CD14-positive monocyte (primary cell): ENCODE data around the gene KRTAP19-6. TPM values are rescaled to one million over a fixed set of nuclear protein-coding genes. Genes with fewer than 3 reads are reported as not detected.

Source experiments
- DNase-seq, 3 donors: peaks; one replicate each; pipeline ENCODE4 v3.0.0-alpha.2; 2011 to 2022
- H2AFZ ChIP-seq: 2 replicates; pipeline ENCODE4 v1.6.0; 2012; ENCODE audit warnings: mild to moderate bottlenecking, low read depth, low read length, inconsistent platforms; ENCODE audit not compliant: insufficient read depth, poor library complexity, severe bottlenecking
- H3K27ac ChIP-seq, 2 donors: 1 replicate in 1 of 2; 2 replicates in 1 of 2; pipeline ENCODE4 v1.5.1; 2012 to 2013; ENCODE audit warnings: low read length in 2 of 2, control low read depth in 1 of 2, inconsistent platforms in 1 of 2, low read depth in 1 of 2, mild to moderate bottlenecking in 1 of 2
- H3K27me3 ChIP-seq, 2 donors: one replicate each; pipeline versions ENCODE4 v1.6.0 to v1.6.1; 2011 to 2013; ENCODE audit warnings: low read length in 2 of 2; ENCODE audit not compliant: control insufficient read depth in 2 of 2, insufficient read depth in 2 of 2
- H3K36me3 ChIP-seq, 2 donors: replicated peaks in 1 of 2; 1 replicate in 1 of 2; 2 replicates in 1 of 2; pipeline versions ENCODE4 v1.5.1 to v1.6.1; 2012 to 2013; ENCODE audit warnings: low read length in 2 of 2, control low read depth in 1 of 2, inconsistent platforms in 1 of 2, mild to moderate bottlenecking in 1 of 2; ENCODE audit not compliant: insufficient read depth in 2 of 2, control insufficient read depth in 1 of 2
- H3K4me1 ChIP-seq, 2 donors: 1 replicate in 1 of 2; 2 replicates in 1 of 2; pipeline versions ENCODE4 v1.5.1 to v1.6.1; 2012 to 2013; ENCODE audit warnings: low read length in 2 of 2, control low read depth in 1 of 2, inconsistent platforms in 1 of 2, mild to moderate bottlenecking in 1 of 2, moderate library complexity in 1 of 2; ENCODE audit not compliant: insufficient read depth in 2 of 2, control insufficient read depth in 1 of 2
- H3K4me2 ChIP-seq: replicated peaks from 2 replicates; pipeline ENCODE3; 2012; ENCODE audit warnings: low read length, moderate library complexity, mild to moderate bottlenecking; ENCODE audit not compliant: poor library complexity, severe bottlenecking; ENCODE audit errors: extremely low read depth
- H3K4me3 ChIP-seq, 3 experiments: fragments of 200-600 bp in 1 of 3; sonication (generic) in 1 of 3; replicated peaks in 1 of 3; 1 replicate in 2 of 3; 2 replicates in 1 of 3; pipeline ENCODE4 v1.5.1; 2011 to 2013; ENCODE audit warnings: low read length in 3 of 3, mild to moderate bottlenecking in 3 of 3, control low read depth in 2 of 3, low read depth in 2 of 3, inconsistent platforms in 1 of 3, moderate library complexity in 1 of 3
- H3K79me2 ChIP-seq: 2 replicates; pipeline ENCODE4 v1.6.0; 2012; ENCODE audit warnings: mild to moderate bottlenecking, control low read depth, inconsistent platforms, low read length, moderate library complexity; ENCODE audit not compliant: insufficient read depth
- H3K9ac ChIP-seq: 2 replicates; pipeline ENCODE4 v1.6.0; 2017; ENCODE audit warnings: low read length, mild to moderate bottlenecking; ENCODE audit not compliant: insufficient read depth, poor library complexity, severe bottlenecking
- H3K9me3 ChIP-seq, 2 donors: replicated peaks in 1 of 2; 1 replicate in 1 of 2; 2 replicates in 1 of 2; pipeline versions ENCODE4 v1.5.1 to v1.6.1; 2012 to 2013; ENCODE audit warnings: low read length in 2 of 2, control low read depth in 1 of 2; ENCODE audit not compliant: control insufficient read depth in 1 of 2, insufficient read depth in 1 of 2
- H4K20me1 ChIP-seq: 2 replicates; pipeline ENCODE4 v1.6.0; 2012; ENCODE audit warnings: mild to moderate bottlenecking, low read length, control low read depth, moderate library complexity; ENCODE audit not compliant: insufficient read depth
- H3K27ac Mint-ChIP-seq, 7 donors: one replicate each; pipeline ENCODE4 v1.8.0; 2020; ENCODE audit warnings: mild to moderate bottlenecking in 7 of 7, mixed read lengths in 7 of 7, moderate library complexity in 6 of 7, inconsistent platforms in 2 of 7
- H3K27me3 Mint-ChIP-seq, 3 donors: one replicate each; pipeline ENCODE4 v1.8.0; 2021 to 2022; ENCODE audit warnings: low read depth in 3 of 3, mild to moderate bottlenecking in 3 of 3, mixed read lengths in 3 of 3, moderate library complexity in 3 of 3, inconsistent platforms in 1 of 3
- H3K36me3 Mint-ChIP-seq, 2 donors: one replicate each; pipeline ENCODE4 v1.8.0; 2020; ENCODE audit warnings: mixed read lengths in 2 of 2, inconsistent platforms in 1 of 2, mild to moderate bottlenecking in 1 of 2
- H3K4me1 Mint-ChIP-seq: one replicate; pipeline ENCODE4 v1.8.0; 2020; ENCODE audit warnings: mild to moderate bottlenecking, mixed read lengths
- H3K4me3 Mint-ChIP-seq, 2 donors: one replicate each; pipeline ENCODE4 v1.8.0; 2020; ENCODE audit warnings: mild to moderate bottlenecking in 2 of 2, mixed read lengths in 2 of 2, moderate library complexity in 1 of 2
- H3K9me3 Mint-ChIP-seq, 7 donors: one replicate each; pipeline ENCODE4 v1.8.0; 2020 to 2022; ENCODE audit warnings: mixed read lengths in 7 of 7, mild to moderate bottlenecking in 6 of 7, moderate library complexity in 6 of 7, inconsistent platforms in 2 of 7
- WGBS: methylation state at CpG from one replicate; pipeline ENCODE4 v1.1.5; 2013; ENCODE audit warnings: missing lambda C conversion rate; ENCODE audit not compliant: insufficient coverage; 5-methylcytosine and 5-hydroxymethylcytosine counted together
- intact Hi-C, 2 donors: fragments of 100-400 bp; cut with micrococcal nuclease; formaldehyde crosslinking; loops; one replicate each; pipeline versions ENCODE4 v1.15.0 to v1.15.1; 2023
- polyA plus RNA-seq, 3 donors: library from polyadenylated mRNA; depleted of rRNA in 1 of 3; unstranded in 2 of 3; stranded (reverse) in 1 of 3; fragments of 300-500 nt in 2 of 3; fragments of >200 nt in 1 of 3; fragmentation: Illumina TruSeq in 2 of 3; gene quantifications; 1 replicate in 2 of 3; 2 replicates in 1 of 3; pipeline ENCODE4 v1.2.3, GENCODE V29; 2012 to 2021
- TF ChIP-seq, protein P1 (sequence below): fragments of 200-600 bp; IDR thresholded peaks from one replicate; pipeline ENCODE4 v1.8.0; 2022; ENCODE audit warnings: antibody characterized with exemption, mild to moderate bottlenecking

Gene KRTAP19-6
- polyA plus RNA-seq, 3 donors: not detected

DNA sequence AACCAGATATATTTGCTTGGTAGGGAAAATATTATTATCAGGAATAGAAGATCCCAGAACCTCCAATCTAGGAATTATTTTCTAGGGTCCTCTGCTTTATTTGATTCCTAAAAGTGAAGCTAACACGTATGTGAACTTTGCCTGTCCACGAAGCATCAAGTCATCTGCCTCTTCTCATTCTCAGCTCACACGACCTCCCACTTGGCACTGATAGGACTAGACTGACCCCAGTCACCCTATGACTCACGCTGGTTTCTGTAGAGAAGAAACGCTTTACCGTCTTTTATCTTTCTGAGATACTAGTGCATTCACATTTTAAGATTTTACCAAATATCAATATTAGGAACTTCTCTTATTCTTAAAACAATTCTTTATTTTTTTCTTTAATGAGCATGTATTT is 21.4 kb upstream of the KRTAP19-6 start:
- no peak for DNase-seq
- Histone ChIP-seq H3K4me3 (no peak overlapping the region), H3K27me3 (no peaks in the 10 kb centered on the region), H3K9ac (no peak overlapping the region), H3K4me2 (no peak overlapping the region), H3K79me2 (no peaks in the 10 kb centered on the region), H3K4me1 (no peaks in the 10 kb centered on the region), H3K27ac (no peak overlapping the region), H4K20me1 (no peaks in the 10 kb centered on the region), H2AFZ (no peak overlapping the region), H3K9me3 (no peaks in the 10 kb centered on the region), H3K36me3 (no peaks in the 10 kb centered on the region)
- Mint-ChIP-seq H3K27ac (no peak overlapping the region), H3K36me3 (no peaks in the 10 kb centered on the region), H3K27me3 (no peaks in the 10 kb centered on the region), H3K4me3 (no peak overlapping the region), H3K4me1 (no peaks in the 10 kb centered on the region), H3K9me3 (peaks cover 0 to 4% (median 2%) of the 10 kb centered on the region in 7 donors)
- WGBS: 93% methylated on average over 2 of the region's 6 CpGs
- intact Hi-C loops: no loop called here
- TF ChIP-seq, protein P1, sequence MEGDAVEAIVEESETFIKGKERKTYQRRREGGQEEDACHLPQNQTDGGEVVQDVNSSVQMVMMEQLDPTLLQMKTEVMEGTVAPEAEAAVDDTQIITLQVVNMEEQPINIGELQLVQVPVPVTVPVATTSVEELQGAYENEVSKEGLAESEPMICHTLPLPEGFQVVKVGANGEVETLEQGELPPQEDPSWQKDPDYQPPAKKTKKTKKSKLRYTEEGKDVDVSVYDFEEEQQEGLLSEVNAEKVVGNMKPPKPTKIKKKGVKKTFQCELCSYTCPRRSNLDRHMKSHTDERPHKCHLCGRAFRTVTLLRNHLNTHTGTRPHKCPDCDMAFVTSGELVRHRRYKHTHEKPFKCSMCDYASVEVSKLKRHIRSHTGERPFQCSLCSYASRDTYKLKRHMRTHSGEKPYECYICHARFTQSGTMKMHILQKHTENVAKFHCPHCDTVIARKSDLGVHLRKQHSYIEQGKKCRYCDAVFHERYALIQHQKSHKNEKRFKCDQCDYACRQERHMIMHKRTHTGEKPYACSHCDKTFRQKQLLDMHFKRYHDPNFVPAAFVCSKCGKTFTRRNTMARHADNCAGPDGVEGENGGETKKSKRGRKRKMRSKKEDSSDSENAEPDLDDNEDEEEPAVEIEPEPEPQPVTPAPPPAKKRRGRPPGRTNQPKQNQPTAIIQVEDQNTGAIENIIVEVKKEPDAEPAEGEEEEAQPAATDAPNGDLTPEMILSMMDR: no peak

DNA sequence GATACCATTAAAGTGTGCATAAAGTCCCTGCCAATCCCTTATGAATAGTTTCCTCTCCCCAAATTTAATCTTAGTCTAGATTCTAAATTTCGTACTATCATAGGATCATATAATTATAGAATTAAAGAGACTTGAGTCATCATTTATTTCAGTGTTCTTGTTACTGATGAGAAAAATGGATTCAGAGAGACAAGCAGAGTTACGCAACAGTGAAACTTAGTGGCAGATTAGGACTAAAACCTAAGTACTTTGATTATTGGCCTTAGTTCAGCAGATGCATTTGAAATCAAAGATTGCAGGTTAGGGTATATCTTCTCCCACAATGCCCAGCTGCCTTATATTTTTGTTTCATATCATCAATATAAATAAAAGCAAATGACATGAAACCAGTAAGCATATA is 20.3 kb upstream of the KRTAP19-6 start:
- Histone ChIP-seq H3K9me3 (no peaks in the 10 kb centered on the region), H3K4me2 (no peak overlapping the region), H3K4me1 (no peaks in the 10 kb centered on the region), H3K27ac (no peak overlapping the region), H3K36me3 (no peaks in the 10 kb centered on the region), H2AFZ (no peak overlapping the region), H3K79me2 (no peaks in the 10 kb centered on the region), H3K27me3 (no peaks in the 10 kb centered on the region), H3K4me3 (no peak overlapping the region), H4K20me1 (no peaks in the 10 kb centered on the region), H3K9ac (no peak overlapping the region)
- no peak for DNase-seq
- H3K27ac Mint-ChIP-seq: no peak overlapping the region
- H3K27me3 Mint-ChIP-seq: no peaks in the 10 kb centered on the region
- no peaks in the 10 kb centered on the region for H3K4me1 Mint-ChIP-seq
- H3K9me3 Mint-ChIP-seq: peaks cover 0 to 6% (median 2%) of the 10 kb centered on the region in 7 donors
- intact Hi-C loops: no loop called here
- no peaks in the 10 kb centered on the region for H3K36me3 Mint-ChIP-seq
- WGBS: 80% methylated on average over 1 of the region's 2 CpGs
- H3K4me3 Mint-ChIP-seq: no peak overlapping the region
- TF ChIP-seq, protein P1: no peak
